H1 (cell line): ENCODE data around the gene SPTB. TPM values are rescaled to one million over a fixed set of nuclear protein-coding genes. Genes with fewer than 3 reads are reported as not detected.

Experiments used
- CTCF ChIA-PET: fragments of 300-600 bp; sonication (Branson Sonifier 250); formaldehyde crosslinking; loops from one replicate; lab custom pipeline; 2021; ENCODE audit not compliant: partially characterized antibody; lab: Charles Lee
- POLR2A ChIA-PET: fragments of 300-600 bp; sonication (Branson Sonifier 250); formaldehyde crosslinking; loops from one replicate; lab custom pipeline; 2021; ENCODE audit warnings: inconsistent platforms; ENCODE audit not compliant: partially characterized antibody; lab: Charles Lee
- DNase-seq, 2 experiments: peaks; one replicate each; pipeline versions ENCODE4 v3.0.0 to v3.0.0-alpha.2; 2010 to 2022; ENCODE audit warnings: low spot score in 2 of 2, low read depth in 1 of 2, mixed read lengths in 1 of 2
- FAIRE-seq: peaks from 2 replicates; lab custom pipeline; 2011; peaks lifted over from hg19 to GRCh38; lab: Jason Lieb, UNC
- H2AFZ ChIP-seq: 2 replicates; pipeline ENCODE4 v1.8.1; 2012; ENCODE audit warnings: low read length, inconsistent platforms
- H2AK5ac ChIP-seq: 2 replicates; pipeline ENCODE4 v1.6.1; 2013; ENCODE audit warnings: low read depth, low read length
- H2BK120ac ChIP-seq: replicated peaks from 2 replicates; pipeline ENCODE3; 2013; ENCODE audit warnings: low read depth, low read length, inconsistent platforms
- H2BK12ac ChIP-seq: 2 replicates; pipeline ENCODE4 v1.6.1; 2013; ENCODE audit warnings: low read depth, low read length
- H2BK15ac ChIP-seq: 2 replicates; pipeline ENCODE4 v1.6.1; 2013; ENCODE audit warnings: low read length
- H2BK20ac ChIP-seq: 2 replicates; pipeline ENCODE4 v1.6.1; 2013; ENCODE audit warnings: low read length
- H2BK5ac ChIP-seq: 2 replicates; pipeline ENCODE4 v1.6.1; 2013; ENCODE audit warnings: low read depth, low read length
- H3K14ac ChIP-seq: 2 replicates; pipeline ENCODE4 v1.6.1; 2013; ENCODE audit warnings: inconsistent platforms; ENCODE audit not compliant: insufficient read length
- H3K18ac ChIP-seq: 2 replicates; pipeline ENCODE4 v1.6.1; 2013; ENCODE audit warnings: low read length; ENCODE audit errors: extremely low read depth
- H3K23ac ChIP-seq: 2 replicates; pipeline ENCODE4 v1.6.1; 2013; ENCODE audit warnings: inconsistent platforms; ENCODE audit not compliant: insufficient read length
- H3K23me2 ChIP-seq: 2 replicates; pipeline ENCODE4 v1.6.1; 2013; ENCODE audit warnings: low read depth, low read length
- H3K27ac ChIP-seq: 2 replicates; pipeline ENCODE4 v1.6.1; 2011; ENCODE audit warnings: low read depth, low read length, inconsistent platforms
- H3K27me3 ChIP-seq, 4 experiments: replicated peaks in 1 of 4; 1 replicate in 1 of 4; 2 replicates in 3 of 4; pipeline versions ENCODE4 v1.6.1 to v1.8.1; 2011 to 2013; ENCODE audit warnings: low read length in 3 of 4, mild to moderate bottlenecking in 3 of 4, inconsistent platforms in 2 of 4, mixed read lengths in 2 of 4, moderate library complexity in 1 of 4; ENCODE audit not compliant: control insufficient read depth in 3 of 4, insufficient read depth in 3 of 4; ENCODE audit errors: extremely low read depth in 1 of 4
- H3K36me3 ChIP-seq, 4 experiments: 2 replicates each; pipeline versions ENCODE4 v1.6.1 to v1.8.1; 2011 to 2013; ENCODE audit warnings: mild to moderate bottlenecking in 4 of 4, low read length in 3 of 4, moderate library complexity in 2 of 4, control low read depth in 1 of 4, inconsistent platforms in 1 of 4; ENCODE audit not compliant: insufficient read depth in 4 of 4, control insufficient read depth in 2 of 4
- H3K4ac ChIP-seq: replicated peaks from 2 replicates; pipeline ENCODE3; 2013; ENCODE audit warnings: low read length, low read depth, mixed read lengths, inconsistent platforms; ENCODE audit not compliant: insufficient read length
- H3K4me1 ChIP-seq, 4 experiments: replicated peaks in 1 of 4; 1 replicate in 1 of 4; 2 replicates in 3 of 4; pipeline versions ENCODE4 v1.6.1 to v1.8.1; 2011 to 2013; ENCODE audit warnings: low read length in 3 of 4, inconsistent platforms in 2 of 4, mixed read lengths in 1 of 4; ENCODE audit not compliant: insufficient read depth in 4 of 4, control insufficient read depth in 3 of 4
- H3K4me2 ChIP-seq, 2 experiments: 2 replicates each; pipeline versions ENCODE4 v1.6.1 to v1.8.1; 2011 to 2013; ENCODE audit warnings: low read depth in 2 of 2, low read length in 2 of 2, control low read depth in 1 of 2, inconsistent platforms in 1 of 2, mild to moderate bottlenecking in 1 of 2; ENCODE audit not compliant: insufficient read depth in 1 of 2
- H3K4me3 ChIP-seq, 4 experiments: fragments of 200-600, 300-600 bp in 1 of 4; sonication (generic), shearing (Covaris generic), sonication (Bioruptor Twin) in 1 of 4; 2 replicates each; pipeline versions ENCODE4 v1.5.1 to v1.8.1; 2011 to 2016; ENCODE audit warnings: low read length in 4 of 4, low read depth in 3 of 4, control low read depth in 2 of 4, inconsistent platforms in 2 of 4, mild to moderate bottlenecking in 2 of 4, mixed read lengths in 1 of 4, moderate library complexity in 1 of 4; ENCODE audit not compliant: insufficient read depth in 2 of 4; ENCODE audit errors: extremely low read depth in 1 of 4
- H3K56ac ChIP-seq: replicated peaks from 2 replicates; pipeline ENCODE3; 2013; ENCODE audit warnings: low read depth, mild to moderate bottlenecking, mixed read lengths, low read length, inconsistent platforms; ENCODE audit not compliant: insufficient read length
- H3K79me1 ChIP-seq: 2 replicates; pipeline ENCODE4 v1.6.1; 2013; ENCODE audit warnings: low read depth, low read length, control low read depth
- H3K79me2 ChIP-seq, 2 experiments: 2 replicates each; pipeline versions ENCODE4 v1.6.1 to v1.8.1; 2012 to 2013; ENCODE audit warnings: low read length in 2 of 2, mild to moderate bottlenecking in 2 of 2, inconsistent platforms in 1 of 2; ENCODE audit not compliant: insufficient read depth in 2 of 2, control insufficient read depth in 1 of 2
- H3K9ac ChIP-seq, 4 experiments: replicated peaks in 1 of 4; 1 replicate in 1 of 4; 2 replicates in 3 of 4; pipeline versions ENCODE4 v1.6.1 to v1.8.1; 2011 to 2013; ENCODE audit warnings: low read depth in 3 of 4, low read length in 3 of 4, control low read depth in 2 of 4, mild to moderate bottlenecking in 2 of 4, moderate library complexity in 2 of 4, inconsistent platforms in 1 of 4; ENCODE audit errors: extremely low read depth in 1 of 4
- H3K9me3 ChIP-seq, 2 experiments: 2 replicates each; pipeline versions ENCODE4 v1.6.1 to v1.8.1; 2012 to 2013; ENCODE audit warnings: mild to moderate bottlenecking in 2 of 2, moderate library complexity in 2 of 2, control low read depth in 1 of 2, inconsistent platforms in 1 of 2, low read depth in 1 of 2, low read length in 1 of 2, mixed read lengths in 1 of 2; ENCODE audit not compliant: insufficient read depth in 2 of 2
- H4K20me1 ChIP-seq, 2 experiments: replicated peaks in 1 of 2; 2 replicates each; pipeline versions ENCODE3 to v1.8.1; 2011 to 2013; ENCODE audit warnings: inconsistent platforms in 2 of 2, low read length in 2 of 2, mild to moderate bottlenecking in 1 of 2; ENCODE audit not compliant: insufficient read depth in 2 of 2, control insufficient read depth in 1 of 2
- H4K5ac ChIP-seq: 2 replicates; pipeline ENCODE4 v1.6.1; 2013; ENCODE audit warnings: low read length, low read depth, mixed read lengths, inconsistent platforms; ENCODE audit not compliant: insufficient read length
- H4K8ac ChIP-seq: 2 replicates; pipeline ENCODE4 v1.8.0; 2013; ENCODE audit warnings: mild to moderate bottlenecking, moderate library complexity, low read length, inconsistent platforms; ENCODE audit not compliant: insufficient read depth; ENCODE audit errors: extremely low read depth
- H4K91ac ChIP-seq: replicated peaks from 2 replicates; pipeline ENCODE3; 2013; ENCODE audit warnings: low read length, mixed read lengths, inconsistent platforms; ENCODE audit not compliant: insufficient read length
- JUND ChIP-seq: IDR thresholded peaks from 2 replicates; pipeline ENCODE4 v1.6.1; 2011; ENCODE audit warnings: mild to moderate bottlenecking, improper control_type of control experiment, low read length
- KDM1A ChIP-seq: fragments of 200-600, 300-600 bp; sonication (generic); IDR thresholded peaks from 2 replicates; pipeline ENCODE4 v1.7.1; 2016; ENCODE audit warnings: mild to moderate bottlenecking, low read length, borderline replicate concordance
- POLR2A ChIP-seq, 2 experiments: IDR thresholded peaks; 1 replicate in 1 of 2; 2 replicates in 1 of 2; pipeline ENCODE4 v1.6.1; 2011; ENCODE audit warnings: low read depth in 2 of 2, low read length in 2 of 2, mild to moderate bottlenecking in 2 of 2; ENCODE audit errors: control extremely low read depth in 1 of 2
- RAD21 ChIP-seq, 2 experiments: IDR thresholded peaks in 1 of 2; conservative IDR thresholded peaks in 1 of 2; 2 replicates each; pipeline ENCODE4 v1.6.1; 2011; ENCODE audit warnings: low read depth in 2 of 2, low read length in 2 of 2, improper control_type of control experiment in 1 of 2, inconsistent platforms in 1 of 2, mild to moderate bottlenecking in 1 of 2, moderate library complexity in 1 of 2
- RBBP5 ChIP-seq: IDR thresholded peaks from 2 replicates; pipeline ENCODE4 v1.7.1; 2012; ENCODE audit warnings: low read depth, mild to moderate bottlenecking, inconsistent platforms, low read length, moderate library complexity, borderline replicate concordance
- SIN3A ChIP-seq, 2 experiments: IDR thresholded peaks in 1 of 2; conservative IDR thresholded peaks in 1 of 2; 2 replicates each; pipeline ENCODE4 v1.6.1; 2011 to 2012; ENCODE audit warnings: low read length in 2 of 2, improper control_type of control experiment in 1 of 2, low read depth in 1 of 2, mild to moderate bottlenecking in 1 of 2
- TAF7 ChIP-seq: optimal IDR thresholded peaks from 2 replicates; pipeline ENCODE3; 2011; ENCODE audit warnings: low read depth, mild to moderate bottlenecking, inconsistent platforms, low read length, moderate library complexity, borderline replicate concordance
- TBP ChIP-seq: IDR thresholded peaks from 2 replicates; pipeline ENCODE4 v1.6.1; 2011; ENCODE audit warnings: low read depth, low read length, improper control_type of control experiment
- TEAD4 ChIP-seq: IDR thresholded peaks from 2 replicates; pipeline ENCODE4 v1.6.1; 2012; ENCODE audit warnings: low read depth, low read length, inconsistent platforms, mixed read lengths
- WGBS, 2 experiments: shearing (Covaris generic) in 1 of 2; methylation state at CpG; one replicate each; pipeline versions ENCODE4 v1.1.6 to v1.1.7; 2013 to 2015; ENCODE audit warnings: low lambda C conversion rate in 2 of 2, mixed read lengths in 2 of 2, inconsistent platforms in 1 of 2, low coverage in 1 of 2, missing lambda C conversion rate in 1 of 2; ENCODE audit not compliant: insufficient replicate concordance in 2 of 2, insufficient coverage in 1 of 2, insufficient read length in 1 of 2; ENCODE audit errors: extremely low coverage in 1 of 2, missing lambda C conversion rate in 1 of 2; 5-methylcytosine and 5-hydroxymethylcytosine counted together
- polyA plus RNA-seq, 7 experiments: library from polyadenylated mRNA; depleted of rRNA in 3 of 7; stranded (reverse) in 5 of 7; unstranded in 2 of 7; fragments of >200 nt in 5 of 7; fragments of 200-250 nt in 2 of 7; gene quantifications; 1 replicate in 5 of 7; 2 replicates in 1 of 7; 4 replicates in 1 of 7; pipeline versions ENCODE4 v1.2.1 to v1.2.3, GENCODE V29; 2011 to 2013; ENCODE audit warnings: missing spikeins in 2 of 7, mixed read lengths in 2 of 7
- total RNA-seq: library from RNA; stranded (reverse); fragmentation: NEBNext Ultra II Directional; extraction: Animal tissue kit (Norgen Biotek cat#: 25700); gene quantifications from 2 replicates; pipeline ENCODE4 v1.2.1, GENCODE V29; 2021
- TF ChIP-seq, protein P1 (sequence below), 3 experiments: IDR thresholded peaks; 1 replicate in 2 of 3; 2 replicates in 1 of 3; pipeline versions ENCODE4 v1.5.1 to v1.6.1; 2011; ENCODE audit warnings: low read length in 3 of 3, mild to moderate bottlenecking in 3 of 3, inconsistent platforms in 2 of 3, low read depth in 1 of 3, moderate library complexity in 1 of 3; ENCODE audit not compliant: insufficient read depth in 1 of 3; ENCODE audit errors: control extremely low read depth in 1 of 3

The SPTB gene
- total and polyA plus RNA-seq, 2 of the 8 experiments (the other 6 are each of a cell fraction or from before 2014, with no cell fraction given): 0.30 to 2.4 TPM

DNA sequence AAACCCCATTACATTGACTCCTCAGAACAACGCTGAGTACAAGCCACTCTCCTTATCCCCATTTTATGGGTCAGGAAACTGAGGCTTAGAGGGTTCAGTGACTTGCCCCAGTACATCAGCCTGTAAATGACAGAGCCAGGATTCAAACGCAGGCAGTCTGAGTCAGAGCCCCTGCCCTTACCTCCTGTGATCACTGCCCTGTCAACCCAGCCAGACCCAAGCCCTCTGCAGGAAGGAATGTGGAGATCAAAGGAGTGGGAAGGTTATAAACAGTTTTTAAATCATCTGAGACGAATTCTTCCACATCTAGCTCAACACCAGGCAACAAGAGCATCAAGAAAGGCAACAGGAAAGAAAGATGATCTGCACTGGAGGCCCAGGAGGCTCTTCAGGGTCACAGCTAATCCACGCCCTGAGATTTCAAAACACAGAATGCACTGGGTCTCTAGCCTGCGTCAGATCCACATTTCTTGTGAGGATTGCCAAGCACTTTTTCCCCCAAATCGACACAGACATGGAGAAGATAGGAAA, 38.5 kb downstream of the SPTB start:
- WGBS, 2 experiments: 80% methylated on average over 6 of the region's 6 CpGs; no CpG with 5 or more reads in 1 of the 2 experiments
- FAIRE-seq: no peak

More for the DNA sequence above, 38.5 kb downstream of the SPTB start:
- Histone ChIP-seq H2BK20ac (no peak overlapping the region), H3K4ac (no peak overlapping the region), H3K4me3 (no peak overlapping the region), H3K14ac (no peak overlapping the region), H2AFZ (no peak overlapping the region), H4K91ac (no peak overlapping the region), H2BK12ac (no peak overlapping the region), H2BK15ac (no peak overlapping the region), H3K9ac (no peak overlapping the region), H2BK5ac (no peak overlapping the region), H4K5ac (no peak overlapping the region), H4K8ac (no peak overlapping the region), H3K18ac (no peak overlapping the region), H3K4me2 (no peak overlapping the region), H2BK120ac (no peak overlapping the region), H3K23ac (no peak overlapping the region), H3K23me2 (no peaks in the 10 kb centered on the region), H3K79me1 (no peaks in the 10 kb centered on the region), H3K9me3 (no peaks in the 10 kb centered on the region), H4K20me1 (no peaks in the 10 kb centered on the region), H3K4me1 (peaks cover 3 to 15% (median 6%) of the 10 kb centered on the region in 4 experiments; a peak in 3 of 7 replicates), H3K36me3 (no peaks in the 10 kb centered on the region), H3K27ac (no peak overlapping the region), H3K56ac (no peak overlapping the region), H3K27me3 (no peaks in the 10 kb centered on the region), H2AK5ac (no peak overlapping the region), H3K79me2 (no peaks in the 10 kb centered on the region)
- CTCF ChIA-PET: interaction anchor here (0.9 to 4.9 kb wide), 30 partner anchors 8 to 537 kb away, joined by 3 to 50 read pairs (median 5); no protein-coding TSS in a partner anchor
- peak in 1 of 2 experiments; percentile 21 for DNase-seq
- POLR2A ChIA-PET: interaction anchor here (0.6 to 1.2 kb wide), 2 partner anchors 15 to 95 kb away, joined by 3 to 4 read pairs; no protein-coding TSS in a partner anchor
- TF ChIP-seq, protein P1, sequence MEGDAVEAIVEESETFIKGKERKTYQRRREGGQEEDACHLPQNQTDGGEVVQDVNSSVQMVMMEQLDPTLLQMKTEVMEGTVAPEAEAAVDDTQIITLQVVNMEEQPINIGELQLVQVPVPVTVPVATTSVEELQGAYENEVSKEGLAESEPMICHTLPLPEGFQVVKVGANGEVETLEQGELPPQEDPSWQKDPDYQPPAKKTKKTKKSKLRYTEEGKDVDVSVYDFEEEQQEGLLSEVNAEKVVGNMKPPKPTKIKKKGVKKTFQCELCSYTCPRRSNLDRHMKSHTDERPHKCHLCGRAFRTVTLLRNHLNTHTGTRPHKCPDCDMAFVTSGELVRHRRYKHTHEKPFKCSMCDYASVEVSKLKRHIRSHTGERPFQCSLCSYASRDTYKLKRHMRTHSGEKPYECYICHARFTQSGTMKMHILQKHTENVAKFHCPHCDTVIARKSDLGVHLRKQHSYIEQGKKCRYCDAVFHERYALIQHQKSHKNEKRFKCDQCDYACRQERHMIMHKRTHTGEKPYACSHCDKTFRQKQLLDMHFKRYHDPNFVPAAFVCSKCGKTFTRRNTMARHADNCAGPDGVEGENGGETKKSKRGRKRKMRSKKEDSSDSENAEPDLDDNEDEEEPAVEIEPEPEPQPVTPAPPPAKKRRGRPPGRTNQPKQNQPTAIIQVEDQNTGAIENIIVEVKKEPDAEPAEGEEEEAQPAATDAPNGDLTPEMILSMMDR (IDR thresholded peaks at IDR 0.05; ENCODE audit: control extremely low read depth in 1 of 3, insufficient read depth in 1 of 3, low read depth in 1 of 3, low read length in 3 of 3): peak; percentile 43 to 67 (median 54)
- TF ChIP-seq KDM1A (peak; percentile 89), POLR2A (IDR thresholded peaks at IDR 0.05; ENCODE audit: control extremely low read depth in 1 of 2, low read depth in 2 of 2, low read length in 2 of 2) (no peak), SIN3A (conservative IDR thresholded peaks at IDR 0.05 in 1 of 2, IDR thresholded peaks at IDR 0.05 in 1 of 2; ENCODE audit: low read depth in 1 of 2, low read length in 2 of 2) (0 out of 4 replicates have a peak, but pooled peaks of 1 of the 2 experiments have one; percentile 69), RBBP5 (no peak), JUND (peak; percentile 29; the same call in 1 of the 2 replicates), TEAD4 (peak; percentile 99), RAD21 (IDR thresholded peaks at IDR 0.05 in 1 of 2, conservative IDR thresholded peaks at IDR 0.05 in 1 of 2; ENCODE audit: low read depth in 2 of 2, low read length in 2 of 2) (peak; percentile 34 to 51), TAF7 (no peak), TBP (no peak)
